Fibroblast of pulmonary artery (primary cell): Measurements from ENCODE around the gene TMPRSS13.

ENCODE experiments used
- DNase-seq: peaks from one replicate; pipeline ENCODE4 v3.0.0-alpha.2; 2010; ENCODE audit warnings: low read depth
- H3K4me3 ChIP-seq: replicated peaks from 2 replicates; pipeline ENCODE4 v1.5.1; 2011; ENCODE audit warnings: low read depth, mild to moderate bottlenecking, control low read depth, low read length, moderate library complexity
- TF ChIP-seq, protein P1 (sequence below): IDR thresholded peaks from 2 replicates; pipeline ENCODE4 v1.5.1; 2011; ENCODE audit warnings: mild to moderate bottlenecking, control low read depth, low read length, inconsistent platforms; ENCODE audit errors: missing control alignments

Gene TMPRSS13

GRCh38 chr11:117872420-117872961 lies 56.7 kb downstream of the TMPRSS13 start:
- TF ChIP-seq, protein P1, sequence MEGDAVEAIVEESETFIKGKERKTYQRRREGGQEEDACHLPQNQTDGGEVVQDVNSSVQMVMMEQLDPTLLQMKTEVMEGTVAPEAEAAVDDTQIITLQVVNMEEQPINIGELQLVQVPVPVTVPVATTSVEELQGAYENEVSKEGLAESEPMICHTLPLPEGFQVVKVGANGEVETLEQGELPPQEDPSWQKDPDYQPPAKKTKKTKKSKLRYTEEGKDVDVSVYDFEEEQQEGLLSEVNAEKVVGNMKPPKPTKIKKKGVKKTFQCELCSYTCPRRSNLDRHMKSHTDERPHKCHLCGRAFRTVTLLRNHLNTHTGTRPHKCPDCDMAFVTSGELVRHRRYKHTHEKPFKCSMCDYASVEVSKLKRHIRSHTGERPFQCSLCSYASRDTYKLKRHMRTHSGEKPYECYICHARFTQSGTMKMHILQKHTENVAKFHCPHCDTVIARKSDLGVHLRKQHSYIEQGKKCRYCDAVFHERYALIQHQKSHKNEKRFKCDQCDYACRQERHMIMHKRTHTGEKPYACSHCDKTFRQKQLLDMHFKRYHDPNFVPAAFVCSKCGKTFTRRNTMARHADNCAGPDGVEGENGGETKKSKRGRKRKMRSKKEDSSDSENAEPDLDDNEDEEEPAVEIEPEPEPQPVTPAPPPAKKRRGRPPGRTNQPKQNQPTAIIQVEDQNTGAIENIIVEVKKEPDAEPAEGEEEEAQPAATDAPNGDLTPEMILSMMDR: no peak
- no peak overlapping the region for H3K4me3 ChIP-seq

DNA sequence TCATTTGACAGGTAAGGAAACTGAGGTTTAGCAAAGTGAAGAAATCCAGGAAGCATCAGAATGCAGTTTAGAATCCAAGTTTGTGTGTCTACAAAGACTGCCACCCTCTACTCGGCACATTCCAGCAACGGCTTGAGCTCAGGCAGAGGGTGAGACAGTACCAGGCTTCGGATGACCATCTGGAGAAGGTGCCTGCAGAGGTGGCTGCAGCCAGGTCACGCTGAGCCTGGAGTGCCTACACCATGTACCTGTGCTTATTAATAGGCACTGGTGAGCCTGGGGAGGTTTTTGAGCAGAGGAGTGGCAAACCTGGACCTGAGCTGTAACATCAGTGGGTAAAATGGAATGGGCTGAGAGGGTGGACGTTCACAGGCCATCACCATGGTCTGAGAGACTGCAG lies 57.4 kb downstream of the TMPRSS13 start:
- DNase-seq: no peak

More at GRCh38 chr11:117872420-117872961, 56.7 kb downstream of the TMPRSS13 start:
- DNase-seq: no peak

DNA sequence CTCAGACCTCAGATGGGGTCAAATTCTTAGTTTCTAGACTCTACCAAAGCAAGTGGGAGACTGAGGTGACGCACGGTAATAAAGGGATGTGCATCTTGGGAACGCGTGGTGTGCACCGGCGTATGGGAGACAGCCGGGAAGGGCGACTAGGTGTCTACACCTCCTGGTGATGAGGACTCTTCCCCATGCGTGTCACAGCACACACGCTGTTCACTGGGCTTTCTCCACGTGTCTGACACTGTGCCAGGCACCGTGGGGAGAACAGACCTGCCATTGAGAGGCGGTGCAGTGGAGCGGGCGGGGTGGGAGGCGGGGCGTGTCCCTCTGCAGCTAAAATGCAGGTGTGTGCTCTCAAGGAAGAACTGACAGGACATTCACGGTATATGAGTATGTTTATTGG lies 58.0 kb downstream of the TMPRSS13 start:
- TF ChIP-seq, protein P1: no peak
- no peak overlapping the region for H3K4me3 ChIP-seq
- no peak for DNase-seq

More for the DNA sequence above, 57.4 kb downstream of the TMPRSS13 start:
- H3K4me3 ChIP-seq: no peak overlapping the region
- TF ChIP-seq, protein P1: no peak

DNA sequence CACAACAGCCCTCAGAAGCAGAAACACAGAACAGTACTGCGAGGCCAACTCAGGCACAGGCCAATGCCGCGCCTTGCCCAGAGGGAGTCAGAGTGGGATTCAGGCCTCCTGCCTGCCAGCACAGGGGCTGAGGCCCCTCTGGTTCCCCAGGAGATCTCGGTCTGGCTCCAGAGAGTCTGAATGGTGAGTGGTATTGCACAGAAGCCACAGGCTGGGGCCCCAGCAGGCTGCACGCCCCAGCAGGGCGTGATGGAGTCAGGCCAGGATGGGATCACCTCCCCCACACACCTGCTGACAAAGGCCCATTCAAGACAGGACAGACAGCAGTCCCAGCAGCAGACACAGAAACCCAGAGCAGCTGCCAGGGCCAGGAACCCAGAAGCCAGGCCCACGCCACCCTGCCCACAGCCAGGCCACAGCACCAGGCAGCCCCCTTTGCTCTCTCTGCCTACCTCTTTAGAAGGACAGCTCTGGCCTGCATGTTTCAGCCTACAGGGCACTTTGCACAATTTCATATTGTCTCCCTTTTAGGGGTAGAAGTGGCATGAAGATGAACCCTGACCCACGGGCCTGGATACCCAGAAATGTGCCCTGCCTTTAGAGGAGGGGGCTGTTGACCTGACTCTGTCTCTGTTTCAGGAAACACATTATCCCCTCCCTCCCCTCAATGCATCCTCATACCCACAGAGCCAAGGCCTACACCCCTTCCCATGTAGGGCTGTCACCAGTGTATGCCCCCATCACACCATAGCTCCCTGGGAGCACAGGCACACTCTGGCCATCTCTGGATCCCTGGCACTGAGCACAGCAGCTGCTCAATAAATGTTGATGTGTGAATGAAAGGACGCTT lies 58.9 kb downstream of the TMPRSS13 start:
- H3K4me3 ChIP-seq: no peak overlapping the region
- no peak for DNase-seq
- TF ChIP-seq, protein P1: no peak

DNA sequence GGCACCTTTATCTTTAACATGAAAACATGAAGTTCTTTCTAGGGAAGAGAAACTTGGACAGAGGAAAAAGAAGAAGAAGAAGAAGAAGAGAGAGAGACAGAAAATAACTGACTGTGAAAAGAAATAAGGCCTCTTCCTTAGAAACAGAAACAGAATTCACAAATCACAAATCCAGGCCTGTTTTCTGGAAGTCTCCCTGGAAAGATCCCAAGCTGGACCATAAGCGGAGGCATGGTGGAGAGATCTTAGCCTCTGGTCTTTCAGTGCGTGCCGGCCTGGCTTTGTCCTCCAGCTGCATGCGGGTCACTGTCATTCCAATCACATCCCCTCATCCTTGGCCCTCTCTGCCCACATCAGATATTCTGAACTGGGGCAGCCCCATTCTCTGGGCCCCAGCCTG lies 59.6 kb downstream of the TMPRSS13 start:
- DNase-seq: no peak
- H3K4me3 ChIP-seq: no peak overlapping the region
- TF ChIP-seq, protein P1: no peak

DNA sequence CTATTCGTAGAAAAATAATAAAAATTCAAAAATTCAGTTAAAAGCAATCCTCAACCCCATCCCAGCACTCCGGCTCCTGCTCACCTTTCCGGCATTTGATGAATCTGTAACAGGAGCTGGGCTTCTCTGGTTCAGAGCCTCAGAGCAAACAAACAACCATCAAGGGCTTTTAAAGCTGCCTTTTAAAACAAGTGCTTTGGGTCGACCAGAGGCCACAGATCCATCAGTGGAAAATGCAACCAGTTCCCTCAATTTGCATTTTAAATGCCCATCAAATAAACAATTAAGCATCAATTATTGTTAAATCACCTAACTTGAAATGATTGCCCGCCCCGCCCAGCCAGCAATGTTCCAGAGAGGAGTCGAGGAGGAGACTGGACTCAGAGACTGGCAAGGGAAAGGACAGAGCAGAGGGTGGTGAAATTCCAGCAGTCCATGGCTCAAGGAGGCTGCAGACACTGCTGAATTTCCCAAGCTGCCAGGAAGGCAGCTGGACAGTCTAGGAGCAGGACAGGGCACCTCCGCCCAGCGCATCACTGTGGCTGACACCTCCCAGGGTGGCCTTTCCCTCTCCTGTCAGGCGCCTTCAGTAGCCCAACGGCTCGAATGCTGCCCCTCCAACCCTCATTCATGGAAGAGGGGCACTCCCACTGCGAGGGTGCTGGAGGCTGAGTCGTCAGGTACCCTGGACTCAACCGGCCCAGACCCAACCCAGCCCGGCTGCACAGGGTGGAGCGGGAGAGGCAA lies 60.2 kb downstream of the TMPRSS13 start:
- no peak for DNase-seq
- TF ChIP-seq, protein P1: no peak
- H3K4me3 ChIP-seq: no peak overlapping the region
